GM23338 (cell line): ENCODE data around the gene SLCO3A1. TPM values are rescaled to one million over a fixed set of nuclear protein-coding genes. Genes with fewer than 3 reads are reported as not detected.

Experiments
- ATAC-seq: fragments of 200-7000 bp; cut with Tn5 transposase; 3 replicates; pipeline ENCODE4 v1.9.1; 2020
- DNase-seq: peaks from one replicate; pipeline ENCODE4 v3.0.0-alpha.2; 2015; ENCODE audit warnings: low spot score
- H2AFZ ChIP-seq: fragments of 200-600 bp; sonication (generic); 2 replicates; pipeline ENCODE4 v1.8.0; 2016; ENCODE audit warnings: antibody characterized with exemption, mild to moderate bottlenecking, moderate library complexity
- H3F3A ChIP-seq: fragments of 200-600 bp; sonication (generic); replicated peaks from 2 replicates; pipeline ENCODE4 v1.8.0; 2017; ENCODE audit warnings: antibody characterized with exemption, mixed run types, low read depth
- H3K27ac ChIP-seq: fragments of 200-600 bp; sonication (generic); 2 replicates; pipeline ENCODE4 v1.6.1; 2016; ENCODE audit warnings: low read depth
- H3K27me3 ChIP-seq: fragments of 200-600 bp; sonication (generic); 2 replicates; pipeline ENCODE4 v1.8.0; 2016; ENCODE audit warnings: mild to moderate bottlenecking, mixed run types, moderate library complexity; ENCODE audit not compliant: insufficient read depth
- H3K36me3 ChIP-seq: fragments of 200-600 bp; sonication (generic); 2 replicates; pipeline ENCODE4 v1.8.0; 2016; ENCODE audit warnings: mild to moderate bottlenecking; ENCODE audit not compliant: insufficient read depth
- H3K4me1 ChIP-seq: fragments of 200-600 bp; sonication (generic); 2 replicates; pipeline ENCODE4 v1.8.0; 2016; ENCODE audit warnings: mild to moderate bottlenecking, moderate library complexity; ENCODE audit not compliant: insufficient read depth
- H3K4me2 ChIP-seq: fragments of 200-600 bp; sonication (generic); 2 replicates; pipeline ENCODE4 v1.7.1; 2017; ENCODE audit warnings: mixed run types
- H3K4me3 ChIP-seq: fragments of 200-600 bp; sonication (generic); 2 replicates; pipeline ENCODE4 v1.6.1; 2016; ENCODE audit warnings: mixed run types
- H3K79me2 ChIP-seq: fragments of 200-600 bp; sonication (generic); replicated peaks from 2 replicates; pipeline ENCODE4 v1.8.0; 2017; ENCODE audit warnings: mild to moderate bottlenecking; ENCODE audit not compliant: insufficient read depth
- H3K9me2 ChIP-seq: fragments of 200-600 bp; sonication (generic); 2 replicates; pipeline ENCODE4 v1.8.0; 2017; ENCODE audit not compliant: insufficient read depth
- H4K20me1 ChIP-seq: fragments of 200-600 bp; sonication (generic); replicated peaks from 2 replicates; pipeline ENCODE4 v1.8.0; 2017; ENCODE audit warnings: mild to moderate bottlenecking; ENCODE audit not compliant: insufficient read depth
- H3K27ac Mint-ChIP-seq: 2 replicates; pipeline ENCODE4 v1.8.0; 2020; ENCODE audit warnings: inconsistent platforms, mild to moderate bottlenecking, moderate library complexity, mixed read lengths
- H3K27me3 Mint-ChIP-seq: 3 replicates; pipeline ENCODE4 v1.8.0; 2022; ENCODE audit warnings: low read depth, mild to moderate bottlenecking, moderate library complexity, mixed read lengths, inconsistent platforms; ENCODE audit not compliant: insufficient read depth, poor library complexity
- H3K36me3 Mint-ChIP-seq: 3 replicates; pipeline ENCODE4 v1.8.0; 2021; ENCODE audit warnings: low read depth, mild to moderate bottlenecking, inconsistent platforms, moderate library complexity, mixed read lengths
- H3K4me1 Mint-ChIP-seq: 3 replicates; pipeline ENCODE4 v1.8.0; 2020; ENCODE audit warnings: mild to moderate bottlenecking, inconsistent platforms, mixed read lengths
- H3K4me3 Mint-ChIP-seq: 3 replicates; pipeline ENCODE4 v1.8.0; 2021; ENCODE audit warnings: moderate library complexity, mild to moderate bottlenecking, inconsistent platforms, mixed read lengths
- H3K9me3 Mint-ChIP-seq: 3 replicates; pipeline ENCODE4 v1.8.0; 2020; ENCODE audit warnings: moderate library complexity, mild to moderate bottlenecking, inconsistent platforms, mixed read lengths
- CREB1 ChIP-seq: fragments of 250-450 bp; sonication (Bioruptor Pico); IDR thresholded peaks from 2 replicates; pipeline ENCODE4 v1.5.0; 2020; ENCODE audit warnings: low read depth, mild to moderate bottlenecking, moderate library complexity
- CTCF ChIP-seq, 2 experiments: fragments of 200-600 bp in 1 of 2; sonication (generic) in 1 of 2; conservative IDR thresholded peaks; 2 replicates each; pipeline versions ENCODE4 v1.5.1 to v1.6.1; 2016 to 2017; ENCODE audit warnings: antibody characterized with exemption in 2 of 2, low read depth in 2 of 2, mild to moderate bottlenecking in 2 of 2, moderate library complexity in 1 of 2
- EZH2 ChIP-seq: fragments of 200-600 bp; sonication (generic); IDR thresholded peaks from one replicate; pipeline ENCODE4 v1.8.0; 2017; ENCODE audit warnings: antibody characterized with exemption, mild to moderate bottlenecking, low read depth; ENCODE audit not compliant: unreplicated experiment
- EZH2phosphoT487 ChIP-seq: fragments of 200-600 bp; sonication (generic); IDR thresholded peaks from one replicate; pipeline ENCODE4 v1.8.1; 2018; ENCODE audit warnings: antibody characterized with exemption; ENCODE audit not compliant: unreplicated experiment
- JUNB ChIP-seq: IDR thresholded peaks from one replicate; pipeline ENCODE4 v1.6.1; 2016; ENCODE audit warnings: antibody characterized with exemption; ENCODE audit not compliant: unreplicated experiment
- NANOG ChIP-seq: IDR thresholded peaks from 2 replicates; pipeline ENCODE4 v1.6.1; 2016; ENCODE audit warnings: antibody characterized with exemption, borderline replicate concordance
- POLR2AphosphoS5 ChIP-seq: IDR thresholded peaks from 2 replicates; pipeline ENCODE4 v1.6.1; 2016; ENCODE audit warnings: antibody characterized with exemption, low read depth
- REST ChIP-seq: IDR thresholded peaks from one replicate; pipeline ENCODE4 v1.6.1; 2018; ENCODE audit warnings: antibody characterized with exemption; ENCODE audit not compliant: unreplicated experiment
- STAT1 ChIP-seq: IDR thresholded peaks from one replicate; pipeline ENCODE4 v1.6.1; 2016; ENCODE audit warnings: antibody characterized with exemption; ENCODE audit not compliant: unreplicated experiment
- ZNF114 ChIP-seq: fragments of 250-450 bp; sonication (Bioruptor Pico); IDR thresholded peaks from 2 replicates; pipeline ENCODE4 v1.5.0; 2020; ENCODE audit warnings: mild to moderate bottlenecking, moderate library complexity
- ZNF331 ChIP-seq: fragments of 250-450 bp; sonication (Bioruptor Pico); IDR thresholded peaks from 2 replicates; pipeline ENCODE4 v1.5.0; 2020; ENCODE audit warnings: low read depth, mild to moderate bottlenecking, moderate library complexity
- ZNF462 ChIP-seq: fragments of 250-450 bp; sonication (Bioruptor Pico); IDR thresholded peaks from 2 replicates; pipeline ENCODE4 v1.5.0; 2020; ENCODE audit warnings: mild to moderate bottlenecking, moderate library complexity
- polyA plus RNA-seq: library from polyadenylated mRNA; unstranded; fragments of >200 nt; fragmentation: Nextera tagmentation; extraction: Ambion mirVana; gene quantifications from 2 replicates; pipeline ENCODE4 v1.2.1, GENCODE V29; 2016
- total RNA-seq: library from RNA; depleted of rRNA; stranded (reverse); fragments of >200 nt; shearing (Covaris generic); gene quantifications from 2 replicates; pipeline ENCODE4 v1.2.3, GENCODE V29; 2014
- TF ChIP-seq, protein P1 (sequence below): IDR thresholded peaks from 2 replicates; pipeline ENCODE4 v1.6.1; 2016; ENCODE audit warnings: antibody characterized with exemption

Gene SLCO3A1
- total and polyA plus RNA-seq, 2 experiments from 2014 or later = 7.3 to 9.4 TPM

DNA sequence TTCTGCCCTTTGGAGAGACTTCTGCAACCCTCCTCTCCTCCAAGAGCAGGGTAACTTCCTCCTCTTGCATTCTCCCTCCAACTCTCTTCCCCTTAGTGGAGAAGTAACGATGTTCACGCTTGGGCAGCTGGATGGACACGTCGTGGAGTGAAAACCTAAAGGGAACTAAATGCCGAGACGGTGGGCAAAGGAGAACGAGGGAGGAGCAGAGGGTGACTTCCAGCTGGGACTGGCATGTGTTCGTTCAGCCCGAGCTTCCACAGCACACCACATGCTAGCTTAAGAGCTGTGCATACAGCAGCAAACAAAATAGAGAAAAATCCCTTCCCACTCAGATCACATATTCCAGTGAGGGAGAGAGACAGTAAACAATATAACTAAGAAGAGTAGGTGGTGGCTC lies 179.8 kb downstream of the SLCO3A1 start:
- ATAC-seq = no peak
- Histone ChIP-seq H3F3A (no peaks in the 10 kb centered on the region), H3K36me3 (no peaks in the 10 kb centered on the region), H2AFZ (no peak overlapping the region), H3K27me3 (no peaks in the 10 kb centered on the region), H3K4me1 (peaks cover 21% of the 10 kb centered on the region), H3K9me2 (peaks cover 4% of the 10 kb centered on the region), H4K20me1 (no peaks in the 10 kb centered on the region), H3K4me3 (no peak overlapping the region), H3K4me2 (no peak overlapping the region), H3K27ac (no peak overlapping the region), H3K79me2 (peaks cover 11% of the 10 kb centered on the region; the same call in 1 of the 2 replicates)
- TF ChIP-seq ZNF114 (CRISPR knock-in tag) (no peak), ZNF462 (CRISPR knock-in tag) (no peak), EZH2phosphoT487 (no peak), POLR2AphosphoS5 (no peak), STAT1 (no peak), REST (no peak), ZNF331 (CRISPR knock-in tag) (no peak), CREB1 (CRISPR knock-in tag) (no peak), JUNB (no peak), CTCF (conservative IDR thresholded peaks at IDR 0.05; ENCODE audit: low read depth in 2 of 2) (no peak), NANOG (no peak), EZH2 (no peak)
- TF ChIP-seq, protein P1, sequence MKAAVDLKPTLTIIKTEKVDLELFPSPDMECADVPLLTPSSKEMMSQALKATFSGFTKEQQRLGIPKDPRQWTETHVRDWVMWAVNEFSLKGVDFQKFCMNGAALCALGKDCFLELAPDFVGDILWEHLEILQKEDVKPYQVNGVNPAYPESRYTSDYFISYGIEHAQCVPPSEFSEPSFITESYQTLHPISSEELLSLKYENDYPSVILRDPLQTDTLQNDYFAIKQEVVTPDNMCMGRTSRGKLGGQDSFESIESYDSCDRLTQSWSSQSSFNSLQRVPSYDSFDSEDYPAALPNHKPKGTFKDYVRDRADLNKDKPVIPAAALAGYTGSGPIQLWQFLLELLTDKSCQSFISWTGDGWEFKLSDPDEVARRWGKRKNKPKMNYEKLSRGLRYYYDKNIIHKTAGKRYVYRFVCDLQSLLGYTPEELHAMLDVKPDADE = no peak
- Mint-ChIP-seq H3K4me1 (peaks cover 16% of the 10 kb centered on the region), H3K36me3 (peaks cover 4% of the 10 kb centered on the region), H3K27ac (peak overlapping the region; percentile 0; the same call in 1 of the 2 replicates), H3K9me3 (peaks cover 4% of the 10 kb centered on the region; the same call in 2 of the 3 replicates), H3K27me3 (peaks cover 6% of the 10 kb centered on the region), H3K4me3 (no peak overlapping the region)
- no peak for DNase-seq
